Aorta (tissue), 5 donors: ENCODE results near the gene KRTAP4-8. TPM values are rescaled to one million over a fixed set of nuclear protein-coding genes. Genes with fewer than 3 reads are reported as not detected.
"Not testable (repeated sequence)": the region's sequence is repeated elsewhere in the genome, so short reads cannot be mapped to it uniquely, and the experiment has no call there.

Experiments
- ATAC-seq: fragments of 200-7000 bp; cut with Tn5 transposase; one replicate; pipeline ENCODE4 v1.9.1; 2022; ENCODE audit warnings: moderate library complexity; ENCODE audit not compliant: low FRiP score
- DNase-seq, 2 donors: peaks; one replicate each; pipeline ENCODE4 v3.0.0-alpha.2; 2020
- H3K27ac ChIP-seq, 2 donors: one replicate each; pipeline ENCODE4 v1.5.1; 2013; ENCODE audit warnings: low read length in 2 of 2, mild to moderate bottlenecking in 2 of 2, moderate library complexity in 2 of 2, control low read depth in 1 of 2, inconsistent platforms in 1 of 2, low read depth in 1 of 2
- H3K27me3 ChIP-seq, 2 donors: one replicate each; pipeline ENCODE4 v1.6.1; 2013; ENCODE audit warnings: control low read depth in 1 of 2, low read length in 1 of 2, mild to moderate bottlenecking in 1 of 2, moderate library complexity in 1 of 2; ENCODE audit not compliant: insufficient read depth in 2 of 2, control insufficient read depth in 1 of 2
- H3K36me3 ChIP-seq, 2 donors: one replicate each; pipeline ENCODE4 v1.6.1; 2013; ENCODE audit warnings: control low read depth in 1 of 2, low read length in 1 of 2, mild to moderate bottlenecking in 1 of 2; ENCODE audit not compliant: insufficient read depth in 2 of 2, control insufficient read depth in 1 of 2
- H3K4me1 ChIP-seq, 2 donors: one replicate each; pipeline ENCODE4 v1.6.1; 2013; ENCODE audit warnings: low read length in 2 of 2, control low read depth in 1 of 2, mild to moderate bottlenecking in 1 of 2, moderate library complexity in 1 of 2; ENCODE audit not compliant: insufficient read depth in 2 of 2, control insufficient read depth in 1 of 2
- H3K4me3 ChIP-seq, 2 donors: one replicate each; pipeline ENCODE4 v1.5.1; 2013; ENCODE audit warnings: low read length in 2 of 2, control low read depth in 1 of 2, mild to moderate bottlenecking in 1 of 2
- H3K9me3 ChIP-seq: one replicate; pipeline ENCODE4 v1.6.1; 2013; ENCODE audit warnings: mild to moderate bottlenecking, low read length; ENCODE audit not compliant: control insufficient read depth
- WGBS, 2 donors: extraction: QIAGEN DNeasy Blood & Tissue Kit; methylation state at CpG; one replicate each; pipeline ENCODE4 v1.1.7; 2013; 5-methylcytosine and 5-hydroxymethylcytosine counted together
- intact Hi-C, 2 donors: fragments of 100-400 bp; cut with DNase I; formaldehyde crosslinking; loops; one replicate each; pipeline versions ENCODE4 v1.14.2 to v1.15.0; 2022
- polyA plus RNA-seq, 2 donors: library from polyadenylated mRNA; stranded (reverse); fragments of 200-250 nt; gene quantifications; one replicate each; pipeline ENCODE4 v1.2.3, GENCODE V29; 2013
- total RNA-seq, 2 donors: library from RNA; stranded (reverse); fragmentation: NEBNext Ultra II Directional; extraction: Animal tissue kit (Norgen Biotek cat#: 25700); gene quantifications; one replicate each; pipeline ENCODE4 v1.2.1, GENCODE V29; 2021
- donor health status: healthy with polysubstance abuse.
- donor health status: Bipolar disorder and iron deficiency.
- donor health status: DM: no; HTN: no; CAD: no.
- donor health status: DM: no; HTN: no; CAD: no.
- donor health status: DM: yes; HTN: yes; CAD: no.

KRTAP4-8 gene
- total and polyA plus RNA-seq, 4 donors: not detected

- no peaks in the 10 kb centered on the region for H3K36me3 ChIP-seq
- intact Hi-C loops: no loop called here
- H3K27me3 ChIP-seq: no peaks in the 10 kb centered on the region
- no peak for ATAC-seq
- H3K4me3 ChIP-seq: no peak within 1 kb of the TSS
- no peak for DNase-seq
- H3K9me3 ChIP-seq: peaks cover 1% of the 10 kb centered on the region
- H3K27ac ChIP-seq: no peak within 1 kb of the TSS
- H3K4me1 ChIP-seq: no peaks in the 10 kb centered on the region
- 47% methylated on average over 8 to 10 of the region's 10 CpGs for WGBS, 2 donors
Observed at GRCh38 chr17:41101586-41102259, 3.8 kb upstream of the KRTAP4-8 start, which contains the start of gene KRTAP4-16. TSS of gene KRTAP4-16 (minus strand) at chr17:41102209. CDS start at chr17:41102209, 0 bp downstream.

GRCh38 chr17:41099682-41100480 lies 1.9 kb upstream of the KRTAP4-8 start:
- H3K4me1 ChIP-seq, H3K27ac ChIP-seq, DNase-seq, ATAC-seq, H3K9me3 ChIP-seq, H3K27me3 ChIP-seq, intact Hi-C loops, H3K4me3 ChIP-seq, H3K36me3 ChIP-seq: not testable (repeated sequence)
- WGBS, 2 donors: 52 to 63% methylated on average over 7 of the region's 7 CpGs

GRCh38 chr17:41098481-41098880 lies 539 bp upstream of the KRTAP4-8 start:
- WGBS, 2 donors: 66 to 73% methylated on average over 5 to 6 of the region's 6 CpGs

GRCh38 chr17:41096055-41096454 lies 1.9 kb downstream of the KRTAP4-8 start:
- Histone ChIP-seq H3K27ac (no peak overlapping the region), H3K4me3 (no peak overlapping the region), H3K36me3 (no peaks in the 10 kb centered on the region), H3K9me3 (no peaks in the 10 kb centered on the region), H3K27me3 (no peaks in the 10 kb centered on the region), H3K4me1 (no peaks in the 10 kb centered on the region)
- ATAC-seq: no peak
- DNase-seq: no peak
- WGBS, 2 donors: 71% methylated on average over 7 of the region's 7 CpGs
- intact Hi-C loops: no loop called here

More at GRCh38 chr17:41098481-41098880, 539 bp upstream of the KRTAP4-8 start:
- Histone ChIP-seq H3K27ac (no peak overlapping the region), H3K4me1 (no peaks in the 10 kb centered on the region), H3K4me3 (no peak overlapping the region), H3K27me3 (no peaks in the 10 kb centered on the region), H3K9me3 (peaks cover 1% of the 10 kb centered on the region), H3K36me3 (no peaks in the 10 kb centered on the region)
- DNase-seq (no peak), ATAC-seq (no peak)
- intact Hi-C loops: no loop called here

- H3K36me3 ChIP-seq, H3K27ac ChIP-seq, intact Hi-C loops, ATAC-seq, H3K27me3 ChIP-seq, H3K9me3 ChIP-seq, DNase-seq, H3K4me3 ChIP-seq, H3K4me1 ChIP-seq: not testable (repeated sequence)
- 34 to 60% methylated on average over 4 of the region's 4 CpGs for WGBS, 2 donors
Observed at GRCh38 chr17:41088760-41089352, 9.1 kb downstream of the KRTAP4-8 start.

- DNase-seq, H3K27me3 ChIP-seq, ATAC-seq, intact Hi-C loops, H3K9me3 ChIP-seq, H3K36me3 ChIP-seq, H3K4me1 ChIP-seq, H3K4me3 ChIP-seq, H3K27ac ChIP-seq: not testable (repeated sequence)
- 66 to 78% methylated on average over 10 to 14 of the region's 14 CpGs for WGBS, 2 donors
Observed at GRCh38 chr17:41084100-41084856, 13.7 kb downstream of the KRTAP4-8 start, which contains the start of gene KRTAP4-7. TSS of gene KRTAP4-7 (plus strand) at chr17:41084150. CDS start at chr17:41084207, 57 bp downstream.

GRCh38 chr17:41083427-41083826 lies 14.5 kb downstream of the KRTAP4-8 start:
- intact Hi-C loops, H3K27ac ChIP-seq, H3K4me3 ChIP-seq, H3K4me1 ChIP-seq, H3K36me3 ChIP-seq, ATAC-seq, DNase-seq, H3K9me3 ChIP-seq, H3K27me3 ChIP-seq: not testable (repeated sequence)
- 60 to 75% methylated on average over 2 of the region's 2 CpGs for WGBS, 2 donors

DNA sequence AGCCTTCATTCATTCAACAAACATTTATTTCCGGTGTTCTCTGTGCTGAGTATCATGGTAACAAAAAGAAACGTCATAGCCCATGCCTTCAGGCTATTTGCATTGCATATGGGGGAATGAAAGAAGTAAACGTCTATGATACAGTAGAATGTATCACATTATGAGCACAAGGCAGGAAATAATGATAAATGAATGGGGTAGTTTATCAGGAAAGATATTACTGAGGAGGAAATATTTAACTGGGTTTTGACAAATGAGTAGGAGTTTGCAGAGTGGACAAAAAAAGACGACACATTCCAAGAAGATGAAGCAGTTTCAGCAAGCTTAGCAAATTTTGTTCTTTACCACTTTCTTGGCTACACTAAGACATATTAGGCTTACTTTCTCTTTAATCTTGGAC lies 15.3 kb downstream of the KRTAP4-8 start:
- WGBS, 2 donors: 40 to 48% methylated on average over 4 of the region's 4 CpGs
- intact Hi-C loops: no loop called here
- H3K27ac ChIP-seq: no peak overlapping the region
- H3K4me3 ChIP-seq: no peak overlapping the region
- H3K9me3 ChIP-seq: no peaks in the 10 kb centered on the region
- ATAC-seq (no peak), DNase-seq (no peak)
- H3K4me1 ChIP-seq: no peaks in the 10 kb centered on the region
- no peaks in the 10 kb centered on the region for H3K27me3 ChIP-seq
- no peaks in the 10 kb centered on the region for H3K36me3 ChIP-seq
